ENCODE results near the gene OPCML. TPM values are rescaled to one million over a fixed set of nuclear protein-coding genes. Genes with fewer than 3 reads are reported as not detected.

Gene OPCML
- total RNA-seq, 1 experiment from 2014 or later: 0.94 TPM

- H3K4me2 ChIP-seq (ENCODE audit: insufficient read depth, insufficient read length, low read length): no peak overlapping the region
- H2BK120ac ChIP-seq (ENCODE audit: low read depth, low read length, poor library complexity, severe bottlenecking): no peak overlapping the region
- H2BK20ac ChIP-seq (ENCODE audit: low read depth, low read length, poor library complexity, severe bottlenecking): no peak overlapping the region
- Mint-ChIP-seq H3K4me3 (no peak overlapping the region), H3K9me3 (peaks cover 0 to 4% of the 10 kb centered on the region in 2 experiments; a peak in 2 of 5 replicates), H3K4me1 (peaks cover 25 to 27% of the 10 kb centered on the region in 2 experiments), H3K27me3 (ENCODE audit: low read depth) (no peaks in the 10 kb centered on the region; the same call in 1 of the 2 replicates), H3K27ac (no peak overlapping the region), H3K36me3 (ENCODE audit: insufficient read depth in 1 of 3, low read depth in 3 of 3) (peaks cover 0 to 4% (median 0%) of the 10 kb centered on the region in 3 experiments; a peak in 2 of 7 replicates)
- no peak overlapping the region for H4K5ac ChIP-seq (ENCODE audit: insufficient read length, low read depth, low read length)
- H3K27ac ChIP-seq (ENCODE audit: insufficient read length, low read depth, low read length): no peak overlapping the region
- DNase-seq: no peak
- H3K9me3 ChIP-seq (ENCODE audit: control insufficient read depth, low read depth, low read length): no peaks in the 10 kb centered on the region
- H2AK5ac ChIP-seq (ENCODE audit: insufficient read length, low read length): no peak overlapping the region
- H3K79me1 ChIP-seq (ENCODE audit: insufficient read depth, low read depth, low read length, poor library complexity, severe bottlenecking): no peaks in the 10 kb centered on the region
- H2AFZ ChIP-seq (ENCODE audit: low read length): no peak overlapping the region
- H4K8ac ChIP-seq (replicated peaks; ENCODE audit: insufficient read length, low read depth, low read length): no peak overlapping the region
- no peak overlapping the region for H2BK12ac ChIP-seq (ENCODE audit: insufficient read length, low read depth, low read length)
- TF ChIP-seq CTCF (conservative IDR thresholded peaks at IDR 0.05): no peak
- H3K18ac ChIP-seq (ENCODE audit: insufficient read length, low read depth, low read length): peak overlapping the region; percentile 25
- peak overlapping the region; percentile 25; the same call in 1 of the 2 replicates for H3K14ac ChIP-seq (ENCODE audit: insufficient read depth, low read length)
- H3K79me2 ChIP-seq (ENCODE audit: insufficient read depth, low read length): no peaks in the 10 kb centered on the region
- no peaks in the 10 kb centered on the region for H3K23me2 ChIP-seq (ENCODE audit: insufficient read length, low read depth, low read length, poor library complexity, severe bottlenecking)
- H4K91ac ChIP-seq (ENCODE audit: insufficient read length, low read depth, low read length): no peak overlapping the region
- H3K27me3 ChIP-seq (ENCODE audit: insufficient read depth, low read length): no peaks in the 10 kb centered on the region
- WGBS (ENCODE audit: extremely low coverage, insufficient read length, low lambda C conversion rate): no CpG with 5 or more reads among the region's 4 CpGs
- H4K20me1 ChIP-seq (ENCODE audit: control insufficient read depth, insufficient read depth, insufficient read length): no peaks in the 10 kb centered on the region
- peaks cover 4% of the 10 kb centered on the region; the same call in 1 of the 2 replicates for H3K4me1 ChIP-seq (ENCODE audit: insufficient read depth, low read length)
- no peak overlapping the region for H3K9ac ChIP-seq (ENCODE audit: extremely low read depth, insufficient read length, low read length)
- H3K23ac ChIP-seq (ENCODE audit: insufficient read length, low read depth, low read length): no peak overlapping the region
- no peak overlapping the region for H3K4ac ChIP-seq (ENCODE audit: low read depth, low read length)
- H2BK5ac ChIP-seq (ENCODE audit: insufficient read length, low read length): no peak overlapping the region
- no peak overlapping the region for H2BK15ac ChIP-seq (ENCODE audit: low read depth, low read length)
- H3T11ph ChIP-seq (ENCODE audit: low read length): no peak overlapping the region
- H3K56ac ChIP-seq (ENCODE audit: insufficient read length, low read depth, low read length): no peak overlapping the region
Observed at GRCh38 chr11:132898021-132898420, 634.3 kb downstream of the OPCML start.

Data from H9 (cell line).